HCT116 (cell line): ENCODE measurements around the gene LIG3. TPM values are rescaled to one million over a fixed set of nuclear protein-coding genes. Genes with fewer than 3 reads are reported as not detected.
"Not testable (repeated sequence)": the region's sequence is repeated elsewhere in the genome, so short reads cannot be mapped to it uniquely, and the experiment has no call there.

Experiments used
- ATAC-seq: fragments of 200-7000 bp; cut with Tn5 transposase; 2 replicates; pipeline ENCODE4 v1.9.1; 2020; ENCODE audit warnings: mild to moderate bottlenecking, moderate library complexity
- BruUV-seq: library from RNA; stranded (reverse); fragments of 400-500 nt; replicated peaks from 2 replicates; lab custom pipeline; 2021; lab: Mats Ljungman, UMichigan
- CTCF ChIA-PET: fragments of 300-600 bp; sonication (Branson Sonifier 250); formaldehyde crosslinking; loops from one replicate; lab custom pipeline; 2021; ENCODE audit warnings: antibody characterized with exemption; lab: Charles Lee
- POLR2A ChIA-PET: fragments of 300-600, 350-600 bp; sonication (Branson Sonifier 250); formaldehyde crosslinking; loops from one replicate; lab custom pipeline; 2021; ENCODE audit warnings: antibody characterized with exemption; lab: Charles Lee
- RAD21 ChIA-PET, 2 experiments: fragments of 300-600 bp; sonication (Branson Sonifier 250); formaldehyde crosslinking; loops; one replicate each; lab custom pipeline; 2023; ENCODE audit warnings: low total read pairs in 2 of 2; ENCODE audit not compliant: uncharacterized antibody in 2 of 2, unreplicated experiment in 2 of 2, low non-redundant PET in 1 of 2; lab: Charles Lee
- DNase-seq: peaks from one replicate; pipeline ENCODE4 v3.0.0-alpha.2; 2010; ENCODE audit warnings: low read depth, low spot score
- H2AFZ ChIP-seq: fragments of 200-600 bp; shearing (Covaris generic), sonication (generic); 2 replicates; pipeline ENCODE4 v1.6.1; 2017; ENCODE audit warnings: low read depth, mixed run types, mixed read lengths, antibody characterized with exemption, low read length; ENCODE audit not compliant: poor library complexity, severe bottlenecking
- H3K27ac ChIP-seq: 2 replicates; pipeline ENCODE4 v1.5.1; 2012; ENCODE audit warnings: low read depth, low read length
- H3K27me3 ChIP-seq: fragments of 200-600 bp; sonication (generic); 2 replicates; pipeline ENCODE4 v1.6.1; 2016; ENCODE audit warnings: mixed run types, low read length, mixed read lengths; ENCODE audit not compliant: insufficient read depth
- H3K36me3 ChIP-seq, 2 experiments: fragments of 200-500 bp in 1 of 2; fragments of 200-600 bp in 1 of 2; sonication (Bioruptor generic) in 1 of 2; sonication (generic) in 1 of 2; 2 replicates each; pipeline versions ENCODE4 v1.5.1 to v1.6.1; 2014 to 2016; ENCODE audit warnings: low read length in 2 of 2, inconsistent platforms in 1 of 2, mixed read lengths in 1 of 2, mixed run types in 1 of 2; ENCODE audit not compliant: insufficient read depth in 2 of 2, control insufficient read depth in 1 of 2
- H3K4me1 ChIP-seq, 2 experiments: fragments of 200-600 bp in 1 of 2; sonication (generic) in 1 of 2; 2 replicates each; pipeline versions ENCODE4 v1.5.1 to v1.6.1; 2012 to 2017; ENCODE audit warnings: low read length in 2 of 2, inconsistent platforms in 1 of 2, mild to moderate bottlenecking in 1 of 2, mixed read lengths in 1 of 2, mixed run types in 1 of 2, moderate library complexity in 1 of 2; ENCODE audit not compliant: insufficient read depth in 2 of 2, control insufficient read depth in 1 of 2
- H3K4me2 ChIP-seq: fragments of 200-600 bp; sonication (generic); 2 replicates; pipeline ENCODE4 v1.6.1; 2017; ENCODE audit warnings: mixed run types, low read length, mixed read lengths
- H3K4me3 ChIP-seq, 2 experiments: fragments of 200-600 bp in 1 of 2; sonication (generic) in 1 of 2; replicated peaks in 1 of 2; 2 replicates each; pipeline ENCODE4 v1.5.1; 2011 to 2016; ENCODE audit warnings: low read length in 2 of 2, control low read depth in 1 of 2, low read depth in 1 of 2, mild to moderate bottlenecking in 1 of 2, mixed read lengths in 1 of 2, mixed run types in 1 of 2
- H3K79me2 ChIP-seq: fragments of 200-600 bp; sonication (generic); 2 replicates; pipeline ENCODE4 v1.6.1; 2017; ENCODE audit warnings: mild to moderate bottlenecking, mixed run types, low read length, moderate library complexity, mixed read lengths; ENCODE audit not compliant: insufficient read depth
- H3K9ac ChIP-seq: fragments of 200-600 bp; sonication (generic); 2 replicates; pipeline ENCODE4 v1.6.1; 2016; ENCODE audit warnings: low read length, mixed read lengths
- H3K9me2 ChIP-seq: fragments of 200-600 bp; sonication (generic), shearing (Covaris generic); 2 replicates; pipeline ENCODE4 v1.6.1; 2017; ENCODE audit warnings: mixed run types, mild to moderate bottlenecking, moderate library complexity; ENCODE audit not compliant: insufficient read depth
- H3K9me3 ChIP-seq, 2 experiments: fragments of 200-500 bp in 1 of 2; fragments of 200-600 bp in 1 of 2; sonication (Bioruptor generic) in 1 of 2; sonication (generic) in 1 of 2; 2 replicates each; pipeline ENCODE4 v1.6.1; 2014 to 2017; ENCODE audit warnings: low read length in 2 of 2, mixed read lengths in 2 of 2, inconsistent platforms in 1 of 2, low read depth in 1 of 2, mild to moderate bottlenecking in 1 of 2, mixed run types in 1 of 2, moderate library complexity in 1 of 2; ENCODE audit not compliant: control insufficient read depth in 1 of 2, insufficient read depth in 1 of 2
- H4K20me1 ChIP-seq: fragments of 200-600 bp; sonication (generic), shearing (Covaris generic); 2 replicates; pipeline ENCODE4 v1.6.1; 2017; ENCODE audit warnings: mixed run types, mild to moderate bottlenecking, moderate library complexity; ENCODE audit not compliant: insufficient read depth
- CBX3 ChIP-seq: IDR thresholded peaks from 2 replicates; pipeline ENCODE4 v1.6.1; 2012; ENCODE audit warnings: low read depth
- CEBPB ChIP-seq: IDR thresholded peaks from 2 replicates; pipeline ENCODE4 v1.6.1; 2012; ENCODE audit warnings: low read depth
- EGR1 ChIP-seq: IDR thresholded peaks from 2 replicates; pipeline ENCODE4 v1.6.1; 2012; ENCODE audit warnings: low read depth
- EZH2phosphoT487 ChIP-seq: fragments of 200-600 bp; IDR thresholded peaks from 2 replicates; pipeline ENCODE4 v1.6.1; 2018; ENCODE audit warnings: antibody characterized with exemption, borderline replicate concordance
- JUND ChIP-seq: IDR thresholded peaks from 2 replicates; pipeline ENCODE4 v1.6.1; 2012
- RAD21 ChIP-seq: IDR thresholded peaks from 2 replicates; pipeline ENCODE4 v1.6.1; 2012; ENCODE audit warnings: low read depth, mild to moderate bottlenecking
- SIN3A ChIP-seq: IDR thresholded peaks from 2 replicates; pipeline ENCODE4 v1.6.1; 2012; ENCODE audit warnings: low read depth
- SRF ChIP-seq: IDR thresholded peaks from 2 replicates; pipeline ENCODE4 v1.6.1; 2012; ENCODE audit warnings: low read depth
- YY1 ChIP-seq: IDR thresholded peaks from 2 replicates; pipeline ENCODE4 v1.6.1; 2011; ENCODE audit warnings: low read length, low read depth, moderate library complexity, mild to moderate bottlenecking; ENCODE audit not compliant: insufficient replicate concordance; ENCODE audit errors: extremely low read depth
- ZFX ChIP-seq: fragments of 450-650 bp; IDR thresholded peaks from 2 replicates; pipeline ENCODE4 v1.6.1; 2017
- intact Hi-C: fragments of 100-400 bp; cut with micrococcal nuclease; formaldehyde crosslinking; loops from 2 replicates; pipeline ENCODE4 v1.10.0; 2022
- total RNA-seq: library from RNA; stranded (reverse); gene quantifications from one replicate; pipeline ENCODE4 v1.2.1, GENCODE V29; 2021; ENCODE audit not compliant: unreplicated experiment
- TF ChIP-seq, protein P1 (sequence below): IDR thresholded peaks from 2 replicates; pipeline ENCODE4 v1.6.1; 2012
- TF ChIP-seq, protein P2 (sequence below): IDR thresholded peaks from 2 replicates; pipeline ENCODE4 v1.6.1; 2012; ENCODE audit warnings: low read depth
- TF ChIP-seq, protein P3 (sequence below), 3 experiments: fragments of 200-600 bp in 1 of 3; sonication (generic) in 1 of 3; IDR thresholded peaks in 2 of 3; conservative IDR thresholded peaks in 1 of 3; 2 replicates each; pipeline ENCODE4 v1.5.1; 2012 to 2017; ENCODE audit warnings: low read depth in 2 of 3, low read length in 2 of 3, antibody characterized with exemption in 1 of 3, borderline replicate concordance in 1 of 3, control low read depth in 1 of 3, mild to moderate bottlenecking in 1 of 3, mixed read lengths in 1 of 3, mixed run types in 1 of 3, moderate library complexity in 1 of 3; ENCODE audit not compliant: insufficient read depth in 1 of 3
- TF ChIP-seq, protein P4 (sequence below): IDR thresholded peaks from 2 replicates; pipeline ENCODE4 v1.6.1; 2011; ENCODE audit warnings: mild to moderate bottlenecking, low read length, moderate library complexity; ENCODE audit not compliant: insufficient replicate concordance; ENCODE audit errors: extremely low read depth

Gene LIG3
- total RNA-seq, 1 experiment from 2014 or later = 49.4 TPM

DNA sequence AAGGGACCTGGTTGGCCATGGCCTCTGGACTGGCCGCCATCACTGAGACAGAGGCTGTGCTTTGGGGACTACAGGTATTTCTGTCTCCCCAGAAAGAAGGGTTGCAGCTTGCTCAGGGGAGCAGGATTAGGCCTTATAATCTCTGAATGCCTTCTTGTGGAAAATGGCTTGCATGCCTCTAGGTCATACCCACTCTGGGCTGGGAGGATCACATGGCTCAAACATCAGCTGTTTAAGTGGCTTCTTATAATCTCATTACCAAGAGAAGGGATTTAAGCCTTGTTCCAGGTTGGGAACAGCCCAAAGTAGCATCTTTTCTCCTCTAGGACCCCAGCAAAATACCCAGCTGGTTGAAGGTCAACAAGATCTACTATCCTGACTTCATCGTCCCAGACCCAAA is 19.1 kb downstream of the LIG3 start:
- H3K9me2 ChIP-seq = no peaks in the 10 kb centered on the region
- H4K20me1 ChIP-seq = no peaks in the 10 kb centered on the region
- no peaks in the 10 kb centered on the region for H3K27me3 ChIP-seq
- no peaks in the 10 kb centered on the region for H3K79me2 ChIP-seq
- no peak for ATAC-seq
- ChIA-PET POLR2A (no interaction called here), RAD21 (interaction anchor here in 1 of 2 experiments (1.2 kb wide), 1 partner anchor 120 kb away, joined by 3 read pairs; the partner anchor contains the start of gene RAD51D), CTCF (interaction anchor here (0.8 to 2.4 kb wide), 2 partner anchors 120 to 457 kb away, joined by 3 to 12 read pairs; partner anchors contain the start of gene RAD51D)
- intact Hi-C loops = loop anchor here (5.0 to 10.0 kb wide), 3 partner anchors 538 to 748 kb away; partner anchors contain the start of gene SLFN12L
- no peak overlapping the region for H3K9ac ChIP-seq
- no peak overlapping the region for H3K4me2 ChIP-seq
- H3K4me3 ChIP-seq = no peak overlapping the region
- no TSS peak for BruUV-seq
- H3K36me3 ChIP-seq = peaks cover 18 to 60% of the 10 kb centered on the region in 2 experiments; a peak in 3 of 4 replicates
- H3K9me3 ChIP-seq = no peaks in the 10 kb centered on the region
- no peak overlapping the region for H3K27ac ChIP-seq
- no peak for DNase-seq
- no peak overlapping the region for H2AFZ ChIP-seq
- TF ChIP-seq, protein P1, sequence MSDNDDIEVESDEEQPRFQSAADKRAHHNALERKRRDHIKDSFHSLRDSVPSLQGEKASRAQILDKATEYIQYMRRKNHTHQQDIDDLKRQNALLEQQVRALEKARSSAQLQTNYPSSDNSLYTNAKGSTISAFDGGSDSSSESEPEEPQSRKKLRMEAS = no peak
- TF ChIP-seq JUND = no peak
- no peak for TF ChIP-seq SRF
- TF ChIP-seq, protein P2, sequence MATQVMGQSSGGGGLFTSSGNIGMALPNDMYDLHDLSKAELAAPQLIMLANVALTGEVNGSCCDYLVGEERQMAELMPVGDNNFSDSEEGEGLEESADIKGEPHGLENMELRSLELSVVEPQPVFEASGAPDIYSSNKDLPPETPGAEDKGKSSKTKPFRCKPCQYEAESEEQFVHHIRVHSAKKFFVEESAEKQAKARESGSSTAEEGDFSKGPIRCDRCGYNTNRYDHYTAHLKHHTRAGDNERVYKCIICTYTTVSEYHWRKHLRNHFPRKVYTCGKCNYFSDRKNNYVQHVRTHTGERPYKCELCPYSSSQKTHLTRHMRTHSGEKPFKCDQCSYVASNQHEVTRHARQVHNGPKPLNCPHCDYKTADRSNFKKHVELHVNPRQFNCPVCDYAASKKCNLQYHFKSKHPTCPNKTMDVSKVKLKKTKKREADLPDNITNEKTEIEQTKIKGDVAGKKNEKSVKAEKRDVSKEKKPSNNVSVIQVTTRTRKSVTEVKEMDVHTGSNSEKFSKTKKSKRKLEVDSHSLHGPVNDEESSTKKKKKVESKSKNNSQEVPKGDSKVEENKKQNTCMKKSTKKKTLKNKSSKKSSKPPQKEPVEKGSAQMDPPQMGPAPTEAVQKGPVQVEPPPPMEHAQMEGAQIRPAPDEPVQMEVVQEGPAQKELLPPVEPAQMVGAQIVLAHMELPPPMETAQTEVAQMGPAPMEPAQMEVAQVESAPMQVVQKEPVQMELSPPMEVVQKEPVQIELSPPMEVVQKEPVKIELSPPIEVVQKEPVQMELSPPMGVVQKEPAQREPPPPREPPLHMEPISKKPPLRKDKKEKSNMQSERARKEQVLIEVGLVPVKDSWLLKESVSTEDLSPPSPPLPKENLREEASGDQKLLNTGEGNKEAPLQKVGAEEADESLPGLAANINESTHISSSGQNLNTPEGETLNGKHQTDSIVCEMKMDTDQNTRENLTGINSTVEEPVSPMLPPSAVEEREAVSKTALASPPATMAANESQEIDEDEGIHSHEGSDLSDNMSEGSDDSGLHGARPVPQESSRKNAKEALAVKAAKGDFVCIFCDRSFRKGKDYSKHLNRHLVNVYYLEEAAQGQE = no peak
- TF ChIP-seq EGR1 = no peak
- TF ChIP-seq YY1 = no peak
- no peak for TF ChIP-seq SIN3A
- TF ChIP-seq RAD21 = no peak
- TF ChIP-seq, protein P3, sequence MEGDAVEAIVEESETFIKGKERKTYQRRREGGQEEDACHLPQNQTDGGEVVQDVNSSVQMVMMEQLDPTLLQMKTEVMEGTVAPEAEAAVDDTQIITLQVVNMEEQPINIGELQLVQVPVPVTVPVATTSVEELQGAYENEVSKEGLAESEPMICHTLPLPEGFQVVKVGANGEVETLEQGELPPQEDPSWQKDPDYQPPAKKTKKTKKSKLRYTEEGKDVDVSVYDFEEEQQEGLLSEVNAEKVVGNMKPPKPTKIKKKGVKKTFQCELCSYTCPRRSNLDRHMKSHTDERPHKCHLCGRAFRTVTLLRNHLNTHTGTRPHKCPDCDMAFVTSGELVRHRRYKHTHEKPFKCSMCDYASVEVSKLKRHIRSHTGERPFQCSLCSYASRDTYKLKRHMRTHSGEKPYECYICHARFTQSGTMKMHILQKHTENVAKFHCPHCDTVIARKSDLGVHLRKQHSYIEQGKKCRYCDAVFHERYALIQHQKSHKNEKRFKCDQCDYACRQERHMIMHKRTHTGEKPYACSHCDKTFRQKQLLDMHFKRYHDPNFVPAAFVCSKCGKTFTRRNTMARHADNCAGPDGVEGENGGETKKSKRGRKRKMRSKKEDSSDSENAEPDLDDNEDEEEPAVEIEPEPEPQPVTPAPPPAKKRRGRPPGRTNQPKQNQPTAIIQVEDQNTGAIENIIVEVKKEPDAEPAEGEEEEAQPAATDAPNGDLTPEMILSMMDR (IDR thresholded peaks at IDR 0.05 in 2 of 3, conservative IDR thresholded peaks at IDR 0.05 in 1 of 3; ENCODE audit: borderline replicate concordance in 1 of 3, insufficient read depth in 1 of 3, low read depth in 2 of 3, low read length in 2 of 3) = no peak
- TF ChIP-seq ZFX = no peak
- TF ChIP-seq CBX3 = no peak
- TF ChIP-seq CEBPB = no peak
- TF ChIP-seq, protein P4, sequence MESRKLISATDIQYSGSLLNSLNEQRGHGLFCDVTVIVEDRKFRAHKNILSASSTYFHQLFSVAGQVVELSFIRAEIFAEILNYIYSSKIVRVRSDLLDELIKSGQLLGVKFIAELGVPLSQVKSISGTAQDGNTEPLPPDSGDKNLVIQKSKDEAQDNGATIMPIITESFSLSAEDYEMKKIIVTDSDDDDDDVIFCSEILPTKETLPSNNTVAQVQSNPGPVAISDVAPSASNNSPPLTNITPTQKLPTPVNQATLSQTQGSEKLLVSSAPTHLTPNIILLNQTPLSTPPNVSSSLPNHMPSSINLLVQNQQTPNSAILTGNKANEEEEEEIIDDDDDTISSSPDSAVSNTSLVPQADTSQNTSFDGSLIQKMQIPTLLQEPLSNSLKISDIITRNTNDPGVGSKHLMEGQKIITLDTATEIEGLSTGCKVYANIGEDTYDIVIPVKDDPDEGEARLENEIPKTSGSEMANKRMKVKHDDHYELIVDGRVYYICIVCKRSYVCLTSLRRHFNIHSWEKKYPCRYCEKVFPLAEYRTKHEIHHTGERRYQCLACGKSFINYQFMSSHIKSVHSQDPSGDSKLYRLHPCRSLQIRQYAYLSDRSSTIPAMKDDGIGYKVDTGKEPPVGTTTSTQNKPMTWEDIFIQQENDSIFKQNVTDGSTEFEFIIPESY = no peak
- no peak for TF ChIP-seq EZH2phosphoT487
- TF ChIP-seq, all 23 proteins: peak for 0
- no peaks in the 10 kb centered on the region for H3K4me1 ChIP-seq

DNA sequence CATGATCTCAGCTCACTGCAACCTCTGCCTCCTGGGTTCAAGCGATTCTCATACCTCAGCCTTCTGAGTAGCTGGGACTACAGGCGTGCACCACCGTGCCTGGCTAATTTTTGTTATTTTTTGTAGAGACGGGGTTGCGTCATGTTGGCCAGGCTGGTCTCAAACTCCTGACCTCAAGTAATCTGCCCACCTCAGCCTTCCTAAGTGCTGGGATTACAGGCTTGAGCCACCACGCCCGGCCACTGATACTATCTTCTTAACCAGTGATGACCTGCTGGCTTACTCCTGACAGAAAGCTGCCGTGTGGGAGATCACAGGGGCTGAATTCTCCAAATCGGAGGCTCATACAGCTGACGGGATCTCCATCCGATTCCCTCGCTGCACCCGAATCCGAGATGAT is 20.7 kb downstream of the LIG3 start:
- RAD21 ChIA-PET, DNase-seq, CTCF ChIA-PET, BruUV-seq, H3K9me3 ChIP-seq, H3K9me2 ChIP-seq, H4K20me1 ChIP-seq, H2AFZ ChIP-seq, H3K27ac ChIP-seq, H3K4me2 ChIP-seq, H3K4me3 ChIP-seq, POLR2A ChIA-PET, H3K79me2 ChIP-seq, H3K27me3 ChIP-seq, intact Hi-C loops, H3K9ac ChIP-seq, ATAC-seq, H3K4me1 ChIP-seq: not testable (repeated sequence)
- peaks cover 17 to 52% of the 10 kb centered on the region in 2 experiments; a peak in 3 of 4 replicates for H3K36me3 ChIP-seq
